Measurements from ENCODE around the gene ARID1B. TPM values are rescaled to one million over a fixed set of nuclear protein-coding genes. Genes with fewer than 3 reads are reported as not detected.

ARID1B gene
- total and polyA plus RNA-seq, 2 of the 13 experiments (the other 11 are each of a cell fraction or from before 2014, with no cell fraction given), result 20.1 to 32.6 TPM

DNA sequence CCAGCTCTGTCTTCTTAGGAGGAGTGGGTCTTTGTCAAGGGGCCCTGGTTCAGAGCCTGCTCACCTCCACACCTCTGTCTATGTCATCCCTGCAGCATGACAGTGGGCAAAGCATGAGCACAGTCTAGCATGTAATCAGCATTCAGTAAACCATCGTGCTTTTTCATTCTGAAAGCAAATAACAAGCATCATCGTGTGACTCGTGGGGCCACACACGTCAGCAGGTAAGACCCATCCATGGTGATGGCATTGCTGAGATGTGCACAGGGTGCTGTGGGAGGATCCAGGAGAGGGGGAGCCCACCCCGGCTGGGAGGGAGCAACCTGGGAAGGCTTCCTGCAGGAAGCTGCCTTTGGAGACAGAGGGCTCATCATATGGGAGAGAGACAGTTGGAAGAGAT, 439.4 kb downstream of the ARID1B start:
- FAIRE-seq (no peak), DNase-seq (ENCODE audit: low spot score) (no peak), ATAC-seq (no peak)
- Histone ChIP-seq H3K4me3 (replicated peaks in 1 of 3; ENCODE audit: insufficient read depth in 1 of 3, low read depth in 2 of 3, low read length in 3 of 3) (no peak overlapping the region), H3K27me3 (ENCODE audit: control insufficient read depth in 1 of 2, insufficient read depth in 2 of 2, low read length in 2 of 2) (peaks cover 1 to 19% of the 10 kb centered on the region in 2 experiments; a peak in 3 of 5 replicates), H3K4me2 (ENCODE audit: low read depth, low read length) (no peak overlapping the region), H4K20me1 (ENCODE audit: insufficient read depth, low read length) (no peaks in the 10 kb centered on the region), H3K27ac (ENCODE audit: extremely low read length, insufficient read depth, low read length) (no peak overlapping the region), H3K36me3 (replicated peaks in 1 of 2; ENCODE audit: control insufficient read depth in 1 of 2, insufficient read depth in 2 of 2, low read length in 2 of 2) (no peaks in the 10 kb centered on the region), H3K9ac (ENCODE audit: insufficient read depth, low read depth, low read length) (no peak overlapping the region), H2AFZ (ENCODE audit: low read length) (no peak overlapping the region), H3K9me3 (ENCODE audit: low read length) (no peaks in the 10 kb centered on the region), H3K4me1 (ENCODE audit: insufficient read depth, low read length) (peaks cover 21% of the 10 kb centered on the region), H3K79me2 (ENCODE audit: insufficient read depth, low read length) (no peaks in the 10 kb centered on the region)
- in situ Hi-C loops (cut with HindIII; ENCODE audit: extremely low pct_ligation_motif_present, low pct_unique_long_range_greater_than_20kb), result no loop called here
- ChIA-PET POLR2A (no interaction called here), CTCF (ENCODE audit: low intra/inter-chr PET ratio, low total read pairs) (no interaction called here)
- 23% methylated on average over 5 of the region's 5 CpGs for WGBS (ENCODE audit: low lambda C conversion rate)
- TF ChIP-seq ZNF891 (CRISPR knock-in tag; IDR thresholded peaks at IDR 0.05) (no peak), ZNF878 (CRISPR knock-in tag; IDR thresholded peaks at IDR 0.05) (no peak), ZNF136 (CRISPR knock-in tag; IDR thresholded peaks at IDR 0.05; ENCODE audit: low read depth) (no peak), ZFP36 (IDR thresholded peaks at IDR 0.05; ENCODE audit: borderline replicate concordance, low read depth, low read length, partially characterized antibody) (peak; percentile 19), ZNF598 (CRISPR knock-in tag; IDR thresholded peaks at IDR 0.05; ENCODE audit: borderline replicate concordance) (no peak), FOXK1 (CRISPR knock-in tag; IDR thresholded peaks at IDR 0.05; ENCODE audit: borderline replicate concordance, low read depth) (no peak), RBM22 (optimal IDR thresholded peaks at IDR 0.05; ENCODE audit: low read length) (no peak), HMG20B (CRISPR knock-in tag; conservative IDR thresholded peaks at IDR 0.05) (no peak)
- TF ChIP-seq, protein P1, sequence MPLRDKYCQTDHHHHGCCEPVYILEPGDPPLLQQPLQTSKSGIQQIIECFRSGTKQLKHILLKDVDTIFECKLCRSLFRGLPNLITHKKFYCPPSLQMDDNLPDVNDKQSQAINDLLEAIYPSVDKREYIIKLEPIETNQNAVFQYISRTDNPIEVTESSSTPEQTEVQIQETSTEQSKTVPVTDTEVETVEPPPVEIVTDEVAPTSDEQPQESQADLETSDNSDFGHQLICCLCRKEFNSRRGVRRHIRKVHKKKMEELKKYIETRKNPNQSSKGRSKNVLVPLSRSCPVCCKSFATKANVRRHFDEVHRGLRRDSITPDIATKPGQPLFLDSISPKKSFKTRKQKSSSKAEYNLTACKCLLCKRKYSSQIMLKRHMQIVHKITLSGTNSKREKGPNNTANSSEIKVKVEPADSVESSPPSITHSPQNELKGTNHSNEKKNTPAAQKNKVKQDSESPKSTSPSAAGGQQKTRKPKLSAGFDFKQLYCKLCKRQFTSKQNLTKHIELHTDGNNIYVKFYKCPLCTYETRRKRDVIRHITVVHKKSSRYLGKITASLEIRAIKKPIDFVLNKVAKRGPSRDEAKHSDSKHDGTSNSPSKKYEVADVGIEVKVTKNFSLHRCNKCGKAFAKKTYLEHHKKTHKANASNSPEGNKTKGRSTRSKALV (CRISPR knock-in tag; IDR thresholded peaks at IDR 0.05), result no peak
- BruUV-seq (replicated peaks), result no TSS peak
- intact Hi-C loops (cut with micrococcal nuclease; ENCODE audit: unreplicated experiment), result no loop called here
